Measurements from ENCODE around the gene PTBP1. TPM values are rescaled to one million over a fixed set of nuclear protein-coding genes. Genes with fewer than 3 reads are reported as not detected.
"Not testable (repeated sequence)": the region's sequence is repeated elsewhere in the genome, so short reads cannot be mapped to it uniquely, and the experiment has no call there.

Gene PTBP1
- total RNA-seq, 1 donor from 2014 or later = 331 TPM

DNA sequence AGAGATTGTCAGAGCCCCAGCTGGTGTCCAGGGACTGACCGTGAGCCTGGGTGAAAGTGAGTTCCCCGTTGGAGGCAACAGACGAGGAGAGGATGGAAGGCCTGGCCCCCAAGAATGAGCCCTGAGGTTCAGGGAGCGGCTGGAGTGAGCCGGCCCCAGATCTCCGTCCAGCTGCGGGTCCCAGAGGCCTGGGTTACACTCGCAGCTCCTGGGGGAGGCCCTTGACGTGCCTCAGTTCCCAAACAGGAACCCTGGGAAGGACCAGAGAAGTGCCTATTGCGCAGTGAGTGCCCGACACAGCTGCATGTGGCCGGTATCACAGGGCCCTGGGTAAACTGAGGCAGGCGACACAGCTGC lies 53.7 kb downstream of the PTBP1 start:
- no peak for DNase-seq (ENCODE audit: extremely low read depth, low read depth, low spot score)

DNA sequence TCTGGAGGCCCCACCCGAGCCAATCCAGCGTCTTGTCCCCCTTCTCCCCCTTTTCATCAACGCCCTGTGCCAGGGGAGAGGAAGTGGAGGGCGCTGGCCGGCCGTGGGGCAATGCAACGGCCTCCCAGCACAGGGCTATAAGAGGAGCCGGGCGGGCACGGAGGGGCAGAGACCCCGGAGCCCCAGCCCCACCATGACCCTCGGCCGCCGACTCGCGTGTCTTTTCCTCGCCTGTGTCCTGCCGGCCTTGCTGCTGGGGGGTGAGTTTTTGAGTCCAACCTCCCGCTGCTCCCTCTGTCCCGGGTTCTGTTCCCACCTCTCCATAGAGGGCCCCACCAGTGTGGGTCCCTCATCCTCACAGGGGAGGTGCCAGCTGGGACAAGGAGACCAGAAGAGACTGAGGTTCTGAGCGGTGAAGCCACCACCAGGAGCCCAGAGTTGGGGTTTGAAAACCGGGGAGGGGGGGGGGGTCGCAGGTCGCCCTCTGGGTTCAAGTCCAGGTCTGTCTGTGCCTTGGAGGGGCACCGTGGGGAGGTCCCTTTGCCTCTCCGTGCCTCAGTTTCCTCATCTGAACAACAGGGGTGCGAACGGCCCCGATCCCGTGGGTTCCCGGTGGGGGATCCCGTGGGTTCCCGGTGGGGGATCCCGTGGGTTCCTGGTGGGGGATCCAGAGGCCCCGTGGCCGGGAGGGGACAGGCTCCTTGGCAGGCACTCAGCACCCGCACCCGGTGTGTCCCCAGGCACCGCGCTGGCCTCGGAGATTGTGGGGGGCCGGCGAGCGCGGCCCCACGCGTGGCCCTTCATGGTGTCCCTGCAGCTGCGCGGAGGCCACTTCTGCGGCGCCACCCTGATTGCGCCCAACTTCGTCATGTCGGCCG lies 55.1 kb downstream of the PTBP1 start, which contains the start of gene ELANE:
TSS of gene ELANE (plus strand) at position 168 of the 878 bp plus-strand sequence. CDS start at position 194, 26 bp downstream.
- no peak for DNase-seq (ENCODE audit: extremely low read depth, low read depth, low spot score)

GRCh38 chr19:853014-853585 lies 55.8 kb downstream of the PTBP1 start:
- no peak for DNase-seq (ENCODE audit: extremely low read depth, low read depth, low spot score)

DNA sequence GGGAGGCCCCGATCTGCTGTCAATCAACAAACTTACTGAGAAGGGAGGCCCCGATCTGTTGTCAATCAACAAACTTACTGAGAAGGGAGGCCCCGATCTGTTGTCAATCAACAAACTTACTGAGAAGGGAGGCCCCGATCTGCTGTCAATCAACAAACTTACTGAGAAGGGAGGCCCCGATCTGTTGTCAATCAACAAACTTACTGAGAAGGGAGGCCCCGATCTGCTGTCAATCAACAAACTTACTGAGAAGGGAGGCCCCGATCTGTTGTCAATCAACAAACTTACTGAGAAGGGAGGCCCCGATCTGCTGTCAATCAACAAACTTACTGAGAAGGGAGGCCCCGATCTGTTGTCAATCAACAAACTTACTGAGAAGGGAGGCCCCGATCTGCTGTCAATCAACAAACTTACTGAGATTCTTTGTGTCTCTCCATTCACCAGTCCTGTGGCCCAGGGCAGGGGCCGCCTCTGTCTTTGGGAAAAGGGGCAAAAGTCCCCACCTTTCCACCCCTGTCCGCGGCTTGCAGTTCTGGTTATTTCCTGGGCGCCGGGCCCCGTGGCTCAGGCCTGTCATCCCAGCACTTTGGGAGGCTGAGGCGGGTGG lies 56.5 kb downstream of the PTBP1 start:
- not testable (repeated sequence) for DNase-seq (ENCODE audit: extremely low read depth, low read depth, low spot score)

- DNase-seq (ENCODE audit: extremely low read depth, low read depth, low spot score) = no peak
Measured at GRCh38 chr19:854549-854948, 57.3 kb downstream of the PTBP1 start.

DNA sequence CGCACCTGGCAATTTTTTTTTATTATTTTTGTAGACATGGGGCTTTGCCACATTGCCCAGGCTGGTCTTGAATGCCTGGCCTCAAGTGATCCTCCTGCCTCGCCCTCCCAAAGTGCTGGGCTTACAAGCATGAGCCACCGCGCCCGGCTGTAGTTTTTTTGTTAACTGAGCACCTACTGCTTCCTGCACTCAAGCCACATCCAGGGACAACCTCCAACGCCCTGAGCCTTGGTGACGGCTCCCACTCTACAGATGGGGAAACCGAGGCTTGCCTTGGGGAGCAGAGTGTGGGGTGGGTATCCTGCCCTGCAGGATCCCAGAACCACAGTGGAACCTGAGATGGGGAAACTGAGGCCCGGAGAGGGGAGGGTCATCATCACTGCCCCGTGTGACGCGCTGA lies 57.9 kb downstream of the PTBP1 start:
- DNase-seq (ENCODE audit: extremely low read depth, low read depth, low spot score) = no peak

GRCh38 chr19:855566-856120 lies 58.4 kb downstream of the PTBP1 start:
- no peak for DNase-seq (ENCODE audit: extremely low read depth, low read depth, low spot score)

DNA sequence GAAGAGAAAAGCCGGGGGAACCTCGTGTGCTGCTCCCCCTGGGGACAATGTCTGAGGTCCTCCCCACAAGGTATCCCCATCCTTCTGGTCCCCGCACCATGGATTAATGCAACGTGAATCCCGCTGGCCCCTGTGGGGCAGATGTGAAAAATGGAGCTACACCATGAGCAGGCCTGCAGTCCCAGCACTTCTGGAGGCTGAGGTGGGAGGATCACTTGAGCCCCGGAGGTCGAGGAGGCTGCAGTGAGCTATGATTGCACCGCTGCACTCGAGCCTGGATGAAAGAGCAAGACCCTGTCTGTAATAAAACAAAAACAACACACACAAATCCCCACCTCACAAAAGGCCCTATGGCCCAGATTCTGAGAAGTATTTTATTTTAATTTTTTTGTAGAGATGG lies 61.0 kb downstream of the PTBP1 start:
- DNase-seq (ENCODE audit: extremely low read depth, low read depth, low spot score) = no peak

GRCh38 chr19:858868-859843 lies 61.9 kb downstream of the PTBP1 start, which contains the start of gene CFD:
TSS of gene CFD (plus strand) at chr19:859664. CDS start at chr19:859690, 26 bp downstream.
- no peak for DNase-seq (ENCODE audit: extremely low read depth, low read depth, low spot score)

DNA sequence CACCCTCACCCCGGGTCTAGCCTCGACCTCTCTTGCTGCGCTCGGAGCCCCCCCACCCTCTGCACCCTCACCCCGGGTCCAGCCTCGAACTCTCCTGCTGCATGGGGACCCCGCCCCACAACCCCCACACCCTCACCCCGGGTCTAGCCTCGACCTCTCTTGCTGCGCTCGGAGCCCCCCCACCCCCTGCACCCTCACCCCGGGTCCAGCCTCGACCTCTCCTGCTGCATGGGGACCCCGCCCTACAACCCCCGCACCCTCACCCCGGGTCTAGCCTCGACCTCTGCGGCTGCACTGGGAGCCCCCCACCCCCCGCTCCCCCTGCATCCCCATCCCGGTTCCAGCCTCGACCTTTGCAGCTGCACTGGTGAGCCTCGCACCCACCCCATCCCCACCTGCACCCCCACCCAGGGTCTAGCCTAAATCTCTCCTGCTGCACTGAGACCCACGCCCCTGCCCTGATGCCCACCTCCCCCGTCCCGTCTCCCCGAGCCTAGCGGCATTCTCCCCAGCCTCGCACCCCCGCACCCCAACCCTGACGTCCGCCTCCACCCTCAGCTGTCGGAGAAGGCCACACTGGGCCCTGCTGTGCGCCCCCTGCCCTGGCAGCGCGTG lies 64.0 kb downstream of the PTBP1 start:
- DNase-seq (ENCODE audit: extremely low read depth, low read depth, low spot score) = no peak

Other genes with a start within 250 kb of the PTBP1 start
- 775 and 881 TPM in 2 replicates for gene BSG, start 224.9 kb upstream of the PTBP1 start, total RNA-seq
- 1.1 and 2.0 TPM in 2 replicates for gene HCN2, start 207.6 kb upstream of the PTBP1 start, total RNA-seq
- gene POLRMT, start 163.9 kb upstream of the PTBP1 start, total RNA-seq = 30.0 and 56.7 TPM in 2 replicates
- gene FGF22, start 157.6 kb upstream of the PTBP1 start, total RNA-seq = 0.35 TPM in 1 of 2 replicates, not detected in the other
- gene RNF126, start 134.2 kb upstream of the PTBP1 start, total RNA-seq = 86.3 and 108 TPM in 2 replicates
- gene FSTL3, start 121.1 kb upstream of the PTBP1 start, total RNA-seq = 171 and 280 TPM in 2 replicates
- 2.2 TPM in 1 of 2 replicates, not detected in the other for gene PRSS57, start 102.0 kb upstream of the PTBP1 start, total RNA-seq
- 48.9 and 52.8 TPM in 2 replicates for gene PALM, start 88.5 kb upstream of the PTBP1 start, total RNA-seq
- gene MISP, start 46.3 kb upstream of the PTBP1 start, total RNA-seq = 0.18 and 1.0 TPM in 2 replicates
- 2.3 and 7.5 TPM in 2 replicates for gene PLPPR3, start 24.5 kb downstream of the PTBP1 start, total RNA-seq
- not detected in 2 replicates for gene AZU1, start 30.4 kb downstream of the PTBP1 start, total RNA-seq
- not detected in 2 replicates for gene PRTN3, start 43.5 kb downstream of the PTBP1 start, total RNA-seq
- not detected in 2 replicates for gene ELANE, start 54.9 kb downstream of the PTBP1 start, total RNA-seq
- gene CFD, start 62.2 kb downstream of the PTBP1 start, total RNA-seq = 0.24 and 1.2 TPM in 2 replicates
- gene MED16, start 95.7 kb downstream of the PTBP1 start, total RNA-seq = 48.2 and 57.1 TPM in 2 replicates
- not detected in 2 replicates for gene RNU6-9, start 96.0 kb downstream of the PTBP1 start, total RNA-seq
- 63.2 and 75.7 TPM in 2 replicates for gene R3HDM4, start 115.8 kb downstream of the PTBP1 start, total RNA-seq
- 0.12 TPM in 1 of 2 replicates, not detected in the other for gene KISS1R, start 119.9 kb downstream of the PTBP1 start, total RNA-seq
- 14.2 and 14.7 TPM in 2 replicates for gene ARID3A, start 128.6 kb downstream of the PTBP1 start, total RNA-seq
- 56.8 and 78.7 TPM in 2 replicates for gene WDR18, start 186.9 kb downstream of the PTBP1 start, total RNA-seq
- gene GRIN3B, start 203.0 kb downstream of the PTBP1 start, total RNA-seq = 8.3 and 12.4 TPM in 2 replicates
- gene TMEM259, start 223.7 kb downstream of the PTBP1 start, total RNA-seq = 167 and 260 TPM in 2 replicates
- not detected in 2 replicates for gene RNU6-2, start 224.1 kb downstream of the PTBP1 start, total RNA-seq
- 271 and 285 TPM in 2 replicates for gene CNN2, start 229.2 kb downstream of the PTBP1 start, total RNA-seq
- gene ABCA7, start 242.7 kb downstream of the PTBP1 start, total RNA-seq = 11.8 and 13.3 TPM in 2 replicates